ENCODE data around the gene TNFAIP8L3. TPM values are rescaled to one million over a fixed set of nuclear protein-coding genes. Genes with fewer than 3 reads are reported as not detected.

TNFAIP8L3 gene
- total RNA-seq: 116 and 127 TPM in 2 replicates

DNA sequence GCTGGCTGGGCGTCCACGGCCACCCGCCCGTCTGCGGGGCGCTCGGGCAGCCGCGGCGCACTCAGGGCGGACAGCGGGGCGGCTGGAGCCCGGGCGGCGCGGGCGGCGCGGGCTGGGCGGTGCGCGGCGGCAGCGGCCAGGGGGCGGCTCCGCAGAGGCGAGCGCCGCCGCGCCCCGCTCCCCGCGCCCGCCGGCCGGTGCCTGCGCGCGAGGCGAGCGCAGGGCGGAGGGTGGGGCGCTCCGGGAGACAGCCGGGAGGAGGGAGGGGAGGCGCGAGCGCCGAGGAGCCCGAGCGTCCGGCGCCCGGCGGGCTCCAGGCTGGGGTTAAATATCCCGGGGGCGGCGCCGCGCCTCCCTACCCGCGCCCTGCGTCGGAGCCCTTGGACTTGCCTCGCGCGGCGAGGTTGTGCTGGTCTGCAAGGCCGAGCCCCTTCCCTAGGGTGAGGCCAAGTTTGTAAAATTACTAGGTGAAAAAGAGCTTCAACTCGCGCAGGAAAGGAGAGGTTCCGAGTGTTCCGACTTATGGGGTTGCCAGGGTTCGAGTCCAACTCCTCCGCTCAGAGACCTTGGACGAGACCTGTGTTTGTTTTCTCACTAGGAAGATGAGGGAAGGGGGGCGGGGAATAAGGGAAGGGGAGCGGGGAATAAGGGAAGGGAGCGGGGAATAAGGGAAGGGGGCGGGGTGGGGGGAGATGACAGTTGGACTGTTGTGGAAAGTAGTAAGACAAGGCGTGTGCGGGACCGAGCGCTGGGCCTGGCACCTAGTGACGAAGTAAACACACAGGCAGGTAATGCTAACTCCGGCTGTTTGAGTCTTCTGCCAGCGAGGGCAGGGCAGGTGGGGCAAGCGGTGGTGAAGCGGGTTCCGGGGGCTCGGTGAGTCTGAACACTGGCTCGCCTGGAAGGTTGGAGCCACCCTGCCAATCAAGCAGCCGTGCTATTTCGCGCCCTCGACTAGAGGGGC, at the start of gene TNFAIP8L3:
TSS of gene TNFAIP8L3 (minus strand) at position 301 of the 964 bp plus-strand sequence. CDS start 311 bp downstream, outside the sequence.

Other genes starting within 250 kb of the TNFAIP8L3 start
- gene AP4E1, start 186.2 kb downstream of the TNFAIP8L3 start, total RNA-seq: 10.5 and 11.9 TPM in 2 replicates
- 0.11 TPM in 1 of 2 replicates, not detected in the other for gene CYP19A1, start 243.7 kb upstream of the TNFAIP8L3 start, total RNA-seq
- gene GLDN, start 246.7 kb upstream of the TNFAIP8L3 start, total RNA-seq: under 0.01 TPM in 1 of 2 replicates, not detected in the other

All from dermis lymphatic vessel endothelial cell (primary cell).